Stimulated activated CD4-positive, alpha-beta T cell treated with anti-CD3 and anti-CD28 coated beads, Interleukin-4, amount 100 ng/mL, for 1 hour (primary cell): Measurements from ENCODE around the gene FCMR.

Source experiments
- DNase-seq: peaks from one replicate; pipeline ENCODE4 v3.0.0-alpha.2; 2020

FCMR gene

GRCh38 chr1:206921772-206922265, at the start of gene FCMR:
FCMR (minus strand) TSS chr1:206921941; CDS start chr1:206921854, 87 bp downstream.
- DNase-seq = no peak

GRCh38 chr1:206971029-206971655, 49.4 kb upstream of the FCMR start:
- no peak for DNase-seq

- no peak for DNase-seq
Observed at GRCh38 chr1:206970446-206970845, 48.7 kb upstream of the FCMR start, which contains the start of gene FCAMR. FCAMR (minus strand) TSS chr1:206970460; CDS start chr1:206970125, 335 bp downstream.

- no peak for DNase-seq
Observed at GRCh38 chr1:206969090-206969489, 47.3 kb upstream of the FCMR start.

GRCh38 chr1:206967096-206967849, 45.5 kb upstream of the FCMR start:
- no peak for DNase-seq

GRCh38 chr1:206965781-206966180, 44.0 kb upstream of the FCMR start:
- DNase-seq = no peak

GRCh38 chr1:206963740-206964139, 42.0 kb upstream of the FCMR start:
- no peak for DNase-seq

- DNase-seq = no peak
Observed at GRCh38 chr1:206963119-206963712, 41.5 kb upstream of the FCMR start.

GRCh38 chr1:206962272-206962671, 40.5 kb upstream of the FCMR start:
- no peak for DNase-seq

- DNase-seq = no peak
Observed at GRCh38 chr1:206961668-206962067, 39.9 kb upstream of the FCMR start.

- DNase-seq = no peak
Observed at GRCh38 chr1:206960676-206961386, 39.1 kb upstream of the FCMR start.

- no peak for DNase-seq
Observed at GRCh38 chr1:206958144-206958543, 36.4 kb upstream of the FCMR start.

- no peak for DNase-seq
Observed at GRCh38 chr1:206957639-206958038, 35.9 kb upstream of the FCMR start.

- no peak for DNase-seq
Observed at GRCh38 chr1:206955476-206956451, 34.0 kb upstream of the FCMR start.

- no peak for DNase-seq
Observed at GRCh38 chr1:206954459-206955342, 33.0 kb upstream of the FCMR start.

GRCh38 chr1:206953626-206954025, 31.9 kb upstream of the FCMR start:
- DNase-seq = no peak

- DNase-seq = no peak
Observed at GRCh38 chr1:206953126-206953525, 31.4 kb upstream of the FCMR start.

GRCh38 chr1:206952171-206952570, 30.4 kb upstream of the FCMR start:
- DNase-seq = no peak

GRCh38 chr1:206951318-206952100, 29.8 kb upstream of the FCMR start:
- no peak for DNase-seq

- DNase-seq = no peak
Observed at GRCh38 chr1:206949641-206950040, 27.9 kb upstream of the FCMR start.
